Keratinocyte (primary cell): ENCODE measurements around the gene APMAP. TPM values are rescaled to one million over a fixed set of nuclear protein-coding genes. Genes with fewer than 3 reads are reported as not detected.
A peak's percentile ranks its signal among the peaks of the same experiment; 100 is the strongest.

Experiments
- DNase-seq: peaks from one replicate; pipeline ENCODE4 v3.0.0-alpha.2; 2011; ENCODE audit warnings: low read depth, missing footprints, low spot score
- FAIRE-seq: peaks from 2 replicates; lab custom pipeline; 2011; peaks lifted over from hg19 to GRCh38; lab: Jason Lieb, UNC
- H2AFZ ChIP-seq: 2 replicates; pipeline ENCODE4 v1.6.0; 2012; ENCODE audit warnings: low read length, control low read depth, inconsistent platforms; ENCODE audit not compliant: control insufficient read depth
- H3K27ac ChIP-seq: 2 replicates; pipeline ENCODE4 v1.5.1; 2011; ENCODE audit warnings: low read length; ENCODE audit not compliant: control insufficient read depth, insufficient read depth
- H3K27me3 ChIP-seq: 3 replicates; pipeline ENCODE4 v1.6.0; 2011; ENCODE audit warnings: low read length; ENCODE audit not compliant: control insufficient read depth, insufficient read depth; ENCODE audit errors: extremely low read depth
- H3K36me3 ChIP-seq, 2 experiments: 2 replicates in 1 of 2; 3 replicates in 1 of 2; pipeline ENCODE4 v1.5.1; 2011; ENCODE audit warnings: low read length in 2 of 2, mild to moderate bottlenecking in 1 of 2; ENCODE audit not compliant: control insufficient read depth in 2 of 2, insufficient read depth in 2 of 2; ENCODE audit errors: extremely low read depth in 1 of 2
- H3K4me1 ChIP-seq: 3 replicates; pipeline ENCODE4 v1.5.1; 2011; ENCODE audit warnings: low read length; ENCODE audit not compliant: control insufficient read depth, insufficient read depth; ENCODE audit errors: extremely low read depth
- H3K4me2 ChIP-seq: 3 replicates; pipeline ENCODE4 v1.6.0; 2011; ENCODE audit warnings: low read depth, low read length; ENCODE audit not compliant: control insufficient read depth, insufficient read depth; ENCODE audit errors: extremely low read depth
- H3K4me3 ChIP-seq, 3 experiments: fragments of 200-600 bp in 1 of 3; sonication (generic) in 1 of 3; 2 replicates in 2 of 3; 3 replicates in 1 of 3; pipeline ENCODE4 v1.5.1; 2011 to 2016; ENCODE audit warnings: low read length in 3 of 3, mild to moderate bottlenecking in 3 of 3, control low read depth in 2 of 3, inconsistent platforms in 1 of 3, low read depth in 1 of 3, mixed read lengths in 1 of 3, mixed run types in 1 of 3, moderate library complexity in 1 of 3; ENCODE audit not compliant: control insufficient read depth in 2 of 3, insufficient read depth in 2 of 3; ENCODE audit errors: extremely low read depth in 1 of 3
- H3K79me2 ChIP-seq: 2 replicates; pipeline ENCODE4 v1.6.0; 2012; ENCODE audit warnings: low read length; ENCODE audit not compliant: control insufficient read depth, insufficient read depth
- H3K9ac ChIP-seq: 3 replicates; pipeline ENCODE4 v1.6.0; 2011; ENCODE audit warnings: low read length; ENCODE audit not compliant: control insufficient read depth, insufficient read depth; ENCODE audit errors: extremely low read depth
- H3K9me1 ChIP-seq: 3 replicates; pipeline ENCODE4 v1.6.0; 2011; ENCODE audit warnings: low read length; ENCODE audit not compliant: control insufficient read depth, insufficient read depth; ENCODE audit errors: extremely low read depth
- H3K9me3 ChIP-seq: 2 replicates; pipeline ENCODE4 v1.5.1; 2012; ENCODE audit warnings: low read depth, low read length; ENCODE audit not compliant: control insufficient read depth
- H4K20me1 ChIP-seq: 3 replicates; pipeline ENCODE4 v1.6.0; 2011; ENCODE audit warnings: low read length; ENCODE audit not compliant: control insufficient read depth, insufficient read depth; ENCODE audit errors: extremely low read depth
- EZH2 ChIP-seq: IDR thresholded peaks from one replicate; pipeline ENCODE4 v1.6.1; 2012; ENCODE audit warnings: inconsistent platforms, mild to moderate bottlenecking, low read length, moderate library complexity
- dilution Hi-C: fragments of 300-500 bp; cut with MboI; formaldehyde crosslinking; loops from one replicate; pipeline ENCODE4 v1.7.0; 2020; ENCODE audit warnings: low sequenced_read_pairs; ENCODE audit not compliant: extremely low pct_ligation_motif_present
- polyA plus RNA-seq, 5 experiments: library from polyadenylated mRNA; depleted of rRNA in 3 of 5; stranded (reverse) in 3 of 5; stranded (forward) in 1 of 5; unstranded in 1 of 5; fragments of >200 nt; gene quantifications; 1 replicate in 1 of 5; 2 replicates in 3 of 5; 3 replicates in 1 of 5; pipeline versions ENCODE4 v1.2.1 to v1.2.3, GENCODE V29; 2011 to 2012; ENCODE audit warnings: missing spikeins in 2 of 5, low read depth in 1 of 5, low replicate concordance in 1 of 5
- TF ChIP-seq, protein P1 (sequence below), 3 experiments: IDR thresholded peaks in 1 of 3; conservative IDR thresholded peaks in 1 of 3; optimal IDR thresholded peaks in 1 of 3; 2 replicates in 2 of 3; 3 replicates in 1 of 3; pipeline versions ENCODE3 to v1.5.1; 2011; ENCODE audit warnings: low read length in 3 of 3, mild to moderate bottlenecking in 3 of 3, moderate library complexity in 2 of 3, control low read depth in 1 of 3, inconsistent platforms in 1 of 3; ENCODE audit not compliant: insufficient read depth in 2 of 3; ENCODE audit errors: extremely low read depth in 1 of 3

The APMAP gene
- polyA plus RNA-seq, 1 donor (not counting 4 experiments of a cell fraction or from before 2014, with no cell fraction given): 48.9 TPM

GRCh38 chr20:24917797-24918578 is 74.6 kb downstream of the APMAP start:
- DNase-seq: no peak
- no peaks in the 10 kb centered on the region for H3K27me3 ChIP-seq
- no peak overlapping the region for H3K4me3 ChIP-seq
- dilution Hi-C loops: no loop called here
- H4K20me1 ChIP-seq: no peaks in the 10 kb centered on the region
- no peak overlapping the region for H3K4me2 ChIP-seq
- no peaks in the 10 kb centered on the region for H3K9me1 ChIP-seq
- no peaks in the 10 kb centered on the region for H3K9me3 ChIP-seq
- H3K27ac ChIP-seq: no peak overlapping the region
- no peaks in the 10 kb centered on the region for H3K79me2 ChIP-seq
- H3K36me3 ChIP-seq: no peaks in the 10 kb centered on the region
- no peak overlapping the region for H3K9ac ChIP-seq
- no peak for TF ChIP-seq EZH2
- TF ChIP-seq, protein P1, sequence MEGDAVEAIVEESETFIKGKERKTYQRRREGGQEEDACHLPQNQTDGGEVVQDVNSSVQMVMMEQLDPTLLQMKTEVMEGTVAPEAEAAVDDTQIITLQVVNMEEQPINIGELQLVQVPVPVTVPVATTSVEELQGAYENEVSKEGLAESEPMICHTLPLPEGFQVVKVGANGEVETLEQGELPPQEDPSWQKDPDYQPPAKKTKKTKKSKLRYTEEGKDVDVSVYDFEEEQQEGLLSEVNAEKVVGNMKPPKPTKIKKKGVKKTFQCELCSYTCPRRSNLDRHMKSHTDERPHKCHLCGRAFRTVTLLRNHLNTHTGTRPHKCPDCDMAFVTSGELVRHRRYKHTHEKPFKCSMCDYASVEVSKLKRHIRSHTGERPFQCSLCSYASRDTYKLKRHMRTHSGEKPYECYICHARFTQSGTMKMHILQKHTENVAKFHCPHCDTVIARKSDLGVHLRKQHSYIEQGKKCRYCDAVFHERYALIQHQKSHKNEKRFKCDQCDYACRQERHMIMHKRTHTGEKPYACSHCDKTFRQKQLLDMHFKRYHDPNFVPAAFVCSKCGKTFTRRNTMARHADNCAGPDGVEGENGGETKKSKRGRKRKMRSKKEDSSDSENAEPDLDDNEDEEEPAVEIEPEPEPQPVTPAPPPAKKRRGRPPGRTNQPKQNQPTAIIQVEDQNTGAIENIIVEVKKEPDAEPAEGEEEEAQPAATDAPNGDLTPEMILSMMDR (optimal IDR thresholded peaks at IDR 0.05 in 1 of 3, IDR thresholded peaks at IDR 0.05 in 1 of 3, conservative IDR thresholded peaks at IDR 0.05 in 1 of 3; ENCODE audit: extremely low read depth in 1 of 3, insufficient read depth in 2 of 3, low read length in 3 of 3): peak; percentile 70 to 93 (median 90)
- no peaks in the 10 kb centered on the region for H3K4me1 ChIP-seq
- peak; percentile 41 for FAIRE-seq
- peak overlapping the region; percentile 22 for H2AFZ ChIP-seq

GRCh38 chr20:24917056-24917455 is 75.5 kb downstream of the APMAP start:
- Histone ChIP-seq H3K9ac (no peak overlapping the region), H4K20me1 (no peaks in the 10 kb centered on the region), H3K9me1 (no peaks in the 10 kb centered on the region), H3K79me2 (no peaks in the 10 kb centered on the region), H3K4me1 (no peaks in the 10 kb centered on the region), H3K9me3 (no peaks in the 10 kb centered on the region), H2AFZ (no peak overlapping the region), H3K4me2 (no peak overlapping the region), H3K4me3 (no peak overlapping the region), H3K27ac (no peak overlapping the region), H3K36me3 (no peaks in the 10 kb centered on the region), H3K27me3 (no peaks in the 10 kb centered on the region)
- DNase-seq: no peak
- FAIRE-seq: no peak
- TF ChIP-seq, protein P1 (optimal IDR thresholded peaks at IDR 0.05 in 1 of 3, IDR thresholded peaks at IDR 0.05 in 1 of 3, conservative IDR thresholded peaks at IDR 0.05 in 1 of 3; ENCODE audit: extremely low read depth in 1 of 3, insufficient read depth in 2 of 3, low read length in 3 of 3): no peak
- no peak for TF ChIP-seq EZH2
- dilution Hi-C loops: no loop called here
